NCI-H1092 (cell line): ENCODE data around the gene PPP2R5B.

Experiments used
- DNase-seq: peaks from one replicate; lab custom pipeline; 2025; lab: John Stamatoyannopoulos, UW

Gene PPP2R5B

DNA sequence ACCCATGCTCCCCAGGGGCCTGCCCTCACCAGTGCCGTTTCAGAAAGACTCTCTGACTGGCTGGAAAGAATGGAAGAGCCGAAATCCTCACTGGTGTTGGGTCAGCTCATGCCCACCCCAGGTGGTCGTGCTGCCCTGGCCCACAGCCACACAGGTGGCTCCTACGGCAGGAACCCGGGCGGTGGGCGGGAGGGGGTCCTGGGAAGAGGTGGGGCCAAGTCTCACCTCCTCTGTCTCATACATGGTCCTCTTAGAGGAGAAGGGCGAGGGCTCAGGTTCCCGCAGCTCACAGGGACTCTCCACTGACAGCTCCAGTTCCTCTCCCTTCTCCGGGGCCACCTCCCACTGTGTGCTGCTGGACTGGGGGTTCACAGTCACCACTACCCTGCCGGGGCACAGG is 15.7 kb upstream of the PPP2R5B start:
- no peak for DNase-seq

DNA sequence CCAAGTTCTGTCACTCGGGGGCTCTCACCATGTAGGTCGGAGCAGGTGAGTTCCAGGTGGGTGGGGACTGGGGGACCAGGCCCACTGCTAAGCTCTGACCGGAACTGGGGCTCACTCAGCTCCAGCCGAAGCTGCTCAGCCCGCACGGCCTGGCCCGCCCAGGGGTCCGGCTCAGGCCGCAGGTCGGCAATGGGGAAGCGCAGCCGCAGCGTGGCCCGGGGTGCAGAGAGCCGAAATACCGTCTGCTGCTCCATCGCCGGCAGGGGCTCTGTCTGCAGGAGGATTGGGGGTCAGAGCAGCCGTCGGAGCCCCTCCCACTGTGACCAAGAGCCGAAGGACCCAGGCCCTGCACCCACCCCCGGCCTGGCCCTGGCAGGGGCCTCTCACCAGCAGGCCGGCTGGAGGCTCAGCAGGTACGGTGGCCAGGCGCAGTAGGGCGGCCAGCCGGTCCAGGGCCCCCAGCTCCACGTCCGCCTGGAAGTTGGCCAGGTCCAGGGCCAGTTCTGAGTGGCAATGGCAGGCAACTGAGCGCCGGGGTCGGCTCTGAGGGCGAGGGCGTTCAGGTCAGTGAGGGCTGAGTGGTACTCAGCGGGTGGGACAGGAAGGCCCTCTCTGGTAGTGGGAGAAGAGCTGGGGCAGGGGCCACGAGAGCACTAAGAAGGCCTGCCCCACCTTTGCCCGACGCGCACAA is 14.7 kb upstream of the PPP2R5B start:
- DNase-seq = no peak

DNA sequence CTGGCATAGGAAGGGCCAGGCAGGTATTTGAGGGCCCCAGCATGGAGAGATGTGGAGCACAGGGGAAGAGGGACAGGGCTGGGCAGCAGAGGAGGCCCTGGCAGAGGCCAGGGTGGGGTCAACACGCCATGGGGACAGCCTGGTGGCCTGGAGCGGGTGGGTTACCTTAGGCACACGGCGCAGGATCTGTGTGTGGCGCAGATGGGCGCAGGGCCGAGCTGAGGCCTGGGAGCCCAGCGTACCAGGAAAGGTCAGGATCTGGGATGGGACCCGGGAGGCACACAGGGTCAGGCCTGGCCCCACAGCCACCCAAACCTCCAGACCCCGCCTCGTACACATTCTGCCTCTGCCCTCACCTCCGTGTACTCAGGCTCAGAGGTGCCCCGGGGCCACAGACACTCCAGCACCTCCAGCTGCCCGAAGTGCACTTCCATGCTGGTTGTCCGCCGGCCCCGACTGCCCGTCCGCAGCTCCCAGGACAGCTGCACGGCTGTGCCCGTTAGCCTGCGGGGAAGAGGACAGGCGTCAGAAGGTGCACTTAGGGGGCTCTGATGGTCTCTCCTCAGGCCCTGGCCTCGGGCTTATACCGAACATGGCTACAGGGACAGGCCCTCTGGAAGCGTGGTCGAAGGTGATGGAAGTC is 13.9 kb upstream of the PPP2R5B start:
- no peak for DNase-seq

DNA sequence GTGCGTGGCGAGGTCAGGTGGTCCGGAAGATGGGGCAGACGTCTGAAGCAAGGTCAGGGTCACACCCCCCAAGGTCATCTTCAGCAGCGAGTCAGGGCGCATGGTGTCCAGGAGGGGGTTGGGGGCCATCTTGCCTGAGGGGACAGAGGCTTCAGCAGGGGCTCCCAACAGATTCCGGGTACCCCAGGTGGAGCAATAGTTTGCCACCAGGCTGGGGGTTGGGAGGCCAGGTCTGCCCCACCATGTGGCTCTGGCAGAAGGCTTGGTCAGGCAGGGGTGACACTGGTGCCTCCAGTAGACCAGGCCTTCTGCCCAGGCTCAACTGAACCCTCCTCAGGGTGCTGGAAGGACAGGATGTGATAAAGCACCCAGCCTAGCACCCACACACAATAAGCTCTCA is 13.3 kb upstream of the PPP2R5B start:
- DNase-seq = no peak

DNA sequence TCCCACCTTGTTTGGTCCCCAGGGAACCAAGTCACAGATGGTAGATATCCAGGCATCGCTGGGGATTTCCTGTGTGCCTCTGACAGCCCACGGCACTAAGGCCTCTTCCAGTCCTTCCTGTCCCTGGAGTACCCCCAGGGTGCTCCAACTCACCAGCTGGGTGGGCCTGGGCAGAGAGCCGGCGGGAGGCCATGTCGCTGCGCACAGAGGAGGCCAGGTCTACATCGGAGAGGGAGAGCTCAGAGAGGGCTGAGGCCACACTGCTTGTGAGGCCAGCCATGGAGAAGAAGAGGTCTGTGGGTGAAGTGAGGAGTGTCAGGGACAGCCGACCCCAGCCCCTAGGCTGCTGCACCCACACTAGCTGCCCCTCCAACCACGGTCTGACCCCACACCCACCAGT is 12.8 kb upstream of the PPP2R5B start:
- no peak for DNase-seq

DNA sequence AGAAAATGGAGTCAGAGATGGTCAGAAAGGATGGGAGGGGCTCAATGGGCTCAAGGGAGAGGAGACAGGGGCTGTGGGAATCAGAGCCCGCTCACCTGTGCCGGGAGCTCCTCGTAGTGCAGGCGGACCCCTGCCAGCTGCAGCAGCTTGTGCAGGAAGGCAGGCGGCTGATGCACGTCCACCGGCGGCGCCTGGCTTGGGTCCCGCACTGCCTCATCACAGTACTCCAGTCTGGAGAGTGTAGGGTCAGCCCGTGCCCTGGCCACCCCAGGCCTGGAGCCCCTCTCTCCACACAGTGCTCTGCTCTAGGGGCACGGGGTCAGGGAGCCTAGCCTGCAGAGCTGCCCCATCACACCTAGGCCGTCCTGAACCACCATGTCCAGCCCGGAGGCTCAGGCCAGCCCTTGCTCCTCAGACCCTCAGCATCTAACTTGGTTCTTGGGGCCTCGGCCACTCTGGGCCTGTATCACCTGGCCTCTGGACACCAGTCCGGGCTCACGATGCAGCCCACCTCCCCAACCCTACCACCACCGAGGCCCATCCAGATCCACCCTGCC is 11.2 kb upstream of the PPP2R5B start:
- DNase-seq = no peak

DNA sequence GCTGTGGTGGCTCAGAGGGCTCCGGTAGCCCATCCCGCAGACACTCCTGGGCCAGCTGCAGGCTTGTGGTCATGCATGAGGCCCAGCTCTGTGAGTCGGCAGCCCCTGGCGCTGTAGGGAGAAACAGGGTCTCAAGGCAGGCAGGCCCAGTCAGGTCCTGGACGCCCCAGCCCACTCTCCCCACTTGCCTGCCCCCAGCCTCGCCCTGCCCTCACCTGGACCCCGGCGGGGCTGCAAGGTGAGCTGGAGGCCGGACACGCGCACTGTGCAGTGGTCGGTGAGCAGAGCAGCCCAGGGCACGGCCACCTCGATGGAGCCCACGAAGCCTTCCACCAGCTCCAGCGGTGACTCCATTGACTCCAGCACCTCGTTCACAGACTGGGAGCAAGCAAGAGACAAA is 10.4 kb upstream of the PPP2R5B start:
- no peak for DNase-seq

DNA sequence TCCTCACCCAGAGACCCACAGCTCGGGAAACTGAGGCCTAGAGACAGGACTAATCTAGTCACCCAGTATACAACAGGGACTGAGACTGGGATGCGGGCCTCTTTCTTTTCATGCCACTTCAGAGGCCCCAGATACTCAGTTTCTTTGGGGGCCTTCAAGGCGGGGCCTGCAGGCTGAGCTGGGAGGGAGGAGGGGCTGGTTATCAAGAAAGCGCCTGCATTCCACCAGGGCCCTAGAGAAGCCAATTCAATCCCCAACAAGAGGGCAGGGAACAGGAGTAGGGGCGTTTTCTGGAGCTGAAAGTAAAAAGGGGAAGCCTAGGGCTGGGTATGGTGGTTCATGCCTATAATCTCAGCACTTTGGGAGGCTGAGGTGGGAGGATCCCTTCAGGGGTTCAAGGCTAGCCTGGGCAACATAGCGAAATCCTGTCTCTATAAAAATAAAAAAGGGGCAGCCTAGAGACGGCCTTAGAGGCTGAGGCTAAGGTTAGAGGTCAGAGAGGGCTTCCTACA is 9.1 kb upstream of the PPP2R5B start:
- no peak for DNase-seq

DNA sequence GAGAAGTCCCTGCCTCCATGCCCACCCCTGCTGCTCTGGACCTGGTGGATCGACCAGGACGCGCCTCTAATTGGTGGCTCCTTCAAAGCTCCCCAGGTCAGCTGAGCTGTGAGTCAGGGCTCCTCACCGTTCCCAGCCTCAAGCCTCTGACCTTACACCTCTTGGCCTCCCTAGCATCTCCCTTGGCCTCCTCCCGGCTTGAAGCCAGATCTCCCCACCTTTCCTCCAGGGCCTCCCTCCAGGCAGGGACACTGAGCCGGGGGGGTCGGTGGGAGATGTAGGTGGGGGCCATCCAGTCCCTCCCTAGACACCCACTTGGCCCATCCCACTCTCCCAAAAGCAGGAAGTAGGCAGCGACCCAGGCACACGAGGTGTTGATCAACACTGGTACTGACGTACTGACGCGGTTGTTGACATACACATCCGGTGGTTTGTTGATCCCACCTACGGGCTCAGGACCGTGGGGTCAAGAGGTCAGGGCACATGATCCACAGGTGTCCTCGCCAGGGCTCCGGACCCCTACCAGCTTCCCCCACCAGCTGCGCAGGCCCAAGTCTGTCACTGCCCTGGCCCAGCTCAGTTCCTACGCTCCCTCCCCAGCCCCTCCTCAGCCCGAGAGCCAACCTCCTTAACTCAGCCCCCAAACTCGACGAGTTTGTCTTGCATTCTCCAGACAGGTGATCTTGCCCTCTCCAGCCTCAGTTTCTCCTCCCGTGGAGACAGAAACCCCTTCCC is 8.3 kb upstream of the PPP2R5B start:
- no peak for DNase-seq

DNA sequence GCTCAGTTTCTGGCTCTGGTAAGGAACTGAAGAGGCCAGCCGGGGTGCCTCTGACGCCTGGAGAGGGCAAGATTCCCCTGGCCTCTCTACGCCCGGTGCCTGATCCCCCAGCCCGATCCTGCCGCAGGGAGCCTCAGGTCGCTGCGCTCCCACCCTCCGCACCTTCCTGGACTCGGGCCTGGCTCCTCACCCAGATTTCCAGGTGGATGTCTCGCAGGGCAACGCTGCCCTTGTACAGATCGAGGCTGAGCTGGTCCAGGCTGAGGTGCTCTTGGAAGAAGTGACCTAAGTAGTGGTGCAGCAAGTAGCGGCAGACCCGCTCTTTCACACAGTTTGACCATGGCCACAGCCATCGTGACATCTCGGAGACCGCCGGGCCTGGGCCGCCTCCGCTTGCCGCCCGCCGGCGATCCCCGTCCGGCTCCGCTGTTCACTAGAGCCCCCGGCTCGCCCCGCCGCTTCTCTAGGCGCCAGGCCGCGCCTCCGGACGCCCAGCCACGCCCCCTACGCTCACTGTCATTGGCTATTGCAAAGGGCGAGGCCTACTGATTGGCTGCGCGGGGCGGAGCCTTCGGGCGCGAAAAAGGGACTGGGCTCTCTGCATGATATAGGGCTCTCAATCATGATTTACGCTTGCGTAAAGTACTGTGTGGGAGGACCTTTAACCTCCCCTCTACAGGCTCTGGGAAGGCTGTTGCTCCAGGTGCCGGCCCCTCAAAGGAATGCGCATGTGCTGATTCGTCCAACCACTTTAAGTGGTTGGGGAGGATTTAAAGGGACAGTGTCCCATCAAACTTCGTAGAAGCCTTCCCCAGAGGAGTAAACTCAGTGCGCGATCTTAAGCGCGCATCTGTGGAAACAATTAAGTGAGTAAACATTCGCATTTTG is 7.5 kb upstream of the PPP2R5B start, which contains the start of gene ATG2A:
ATG2A (minus strand) TSS at position 435 of the 888 bp plus-strand sequence; CDS start at position 361, 74 bp downstream.
- peak; percentile 100 for DNase-seq

DNA sequence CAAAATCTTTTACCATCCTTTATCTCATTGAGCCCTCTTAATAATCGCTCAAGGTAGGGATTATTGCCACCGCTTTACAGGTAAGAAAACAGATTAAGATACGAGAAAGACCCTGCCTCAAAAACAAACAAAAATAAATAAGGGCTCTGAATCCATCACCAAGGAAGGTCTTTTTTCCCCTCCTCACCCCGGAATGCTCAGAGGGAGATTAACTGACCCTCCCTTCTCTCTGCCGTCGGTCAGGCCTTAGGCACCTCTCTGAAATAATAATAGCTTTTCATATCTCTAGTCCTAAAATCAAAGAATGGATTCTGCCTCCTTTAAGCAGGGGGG is 6.9 kb upstream of the PPP2R5B start:
- no peak for DNase-seq

DNA sequence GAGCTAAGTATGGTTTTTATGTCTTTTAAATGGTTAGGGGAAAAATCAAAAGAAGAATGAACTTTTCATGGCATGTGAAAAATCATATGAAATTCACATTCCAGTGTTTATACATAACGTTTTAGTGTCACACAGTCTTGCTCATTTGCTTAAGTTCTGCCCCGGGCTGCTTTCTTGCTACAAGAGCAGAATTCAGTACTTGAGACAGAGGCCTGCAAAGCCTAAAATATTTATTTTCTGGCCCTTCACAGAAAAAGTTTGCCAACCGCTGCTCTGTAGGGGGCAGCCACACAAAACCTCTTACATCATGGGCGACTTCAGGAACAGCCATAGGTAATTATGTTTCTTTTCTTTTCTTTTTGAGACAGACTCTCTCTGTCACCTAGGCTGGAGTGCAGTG is 6.5 kb upstream of the PPP2R5B start:
- no peak for DNase-seq

DNA sequence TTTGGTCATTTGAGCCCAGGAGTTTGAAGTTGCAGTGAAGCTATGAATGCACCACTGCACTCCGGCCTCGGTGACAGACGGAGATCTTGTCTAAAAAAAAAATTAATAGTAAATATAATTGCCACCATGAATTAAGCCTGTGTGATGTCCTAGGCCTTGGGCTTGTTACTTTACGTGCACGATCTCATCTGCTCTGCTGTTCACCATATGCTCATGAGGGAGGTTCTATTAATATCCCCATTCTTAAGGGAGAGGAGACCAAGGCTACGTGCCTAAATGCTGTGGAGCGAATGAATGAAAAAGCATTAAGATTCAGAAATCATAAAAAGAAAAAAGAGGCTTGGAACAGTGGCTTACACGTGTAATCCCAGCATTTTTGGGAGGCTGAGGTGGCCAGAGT is 4.9 kb upstream of the PPP2R5B start:
- DNase-seq = no peak

DNA sequence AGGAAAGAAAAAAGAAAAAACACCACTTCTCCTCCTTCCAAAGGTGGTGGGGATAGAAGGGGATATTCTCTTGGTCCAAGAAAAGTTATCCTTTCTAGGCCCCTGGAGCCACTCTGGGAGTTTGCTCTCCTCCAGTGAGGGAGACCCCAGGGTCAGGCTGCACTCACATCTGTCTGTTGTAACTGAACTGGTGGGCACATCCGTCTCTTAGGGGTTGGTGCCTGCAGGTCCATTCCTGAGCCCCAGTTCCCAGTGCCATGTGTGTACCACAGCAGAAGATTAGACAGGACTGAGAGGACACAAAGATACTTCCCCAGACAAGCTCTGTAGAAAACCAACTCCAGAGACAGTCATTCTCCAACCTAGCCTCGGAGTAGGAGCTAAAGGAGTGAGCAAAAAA is 4.4 kb upstream of the PPP2R5B start:
- no peak for DNase-seq

DNA sequence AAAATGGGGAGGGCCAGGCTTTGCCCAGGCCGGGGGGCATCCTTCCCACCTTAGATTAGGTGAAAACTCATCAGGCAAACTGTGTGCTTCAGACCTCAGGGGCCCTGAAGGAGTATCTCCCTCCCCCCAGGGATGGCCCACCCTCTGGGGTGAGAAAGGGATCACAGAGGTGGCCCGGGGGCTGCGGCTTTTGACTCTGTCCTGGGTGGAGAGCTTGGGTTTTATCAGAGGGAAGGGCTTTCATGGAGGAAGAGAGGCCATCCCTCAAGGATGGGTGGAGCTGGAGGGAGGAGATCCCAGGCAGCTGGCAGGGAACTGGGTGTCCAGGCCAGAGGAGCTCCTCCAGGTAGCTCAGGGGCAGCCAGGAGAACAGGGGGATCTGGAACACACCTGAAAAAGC is 3.1 kb upstream of the PPP2R5B start:
- no peak for DNase-seq

DNA sequence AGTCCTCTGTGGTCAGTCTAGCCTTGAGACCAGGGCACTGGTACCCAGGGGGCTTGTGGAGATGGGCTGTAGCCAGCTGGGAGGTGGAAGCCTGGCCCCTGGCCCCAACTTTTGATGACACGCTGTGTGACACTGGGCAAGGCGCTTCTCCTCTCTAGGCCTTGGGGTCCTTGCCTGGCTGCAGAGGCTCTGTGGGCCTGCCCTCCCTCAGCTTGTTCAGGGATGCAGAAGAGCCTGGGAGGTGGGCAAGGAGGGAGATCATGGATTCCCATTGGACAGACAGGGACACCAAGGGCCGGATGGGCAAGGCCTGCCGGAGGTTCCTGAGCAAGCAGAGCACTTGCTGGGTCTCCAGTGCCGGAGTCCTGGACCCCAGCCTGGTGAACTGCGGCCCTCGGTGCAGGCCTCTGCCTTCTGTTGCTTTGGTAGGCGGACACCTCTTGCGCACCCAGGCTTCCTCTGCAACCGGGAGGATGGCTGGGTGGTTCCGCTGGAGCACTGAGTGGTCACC is 1.3 kb upstream of the PPP2R5B start:
- DNase-seq = no peak

DNA sequence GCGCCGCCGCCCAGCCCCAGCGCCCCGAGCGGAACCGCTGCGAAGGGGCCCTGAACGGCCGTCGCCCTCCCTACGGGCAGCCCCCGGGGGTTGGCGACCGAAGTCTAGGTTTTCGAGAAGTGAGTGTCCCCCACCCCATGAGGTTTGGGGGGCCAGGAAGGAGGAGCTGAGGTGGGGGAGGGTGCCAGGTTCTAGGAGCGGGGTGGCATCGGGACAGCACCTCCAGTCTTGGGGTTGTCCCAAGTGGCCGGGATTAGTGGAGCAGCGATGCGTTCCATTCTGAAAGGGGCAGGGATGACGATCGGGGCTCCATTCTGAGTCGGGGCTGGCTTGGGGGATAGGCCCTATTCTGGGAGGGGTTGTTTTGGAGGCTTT is 408 bp downstream of the PPP2R5B start:
- no peak for DNase-seq

DNA sequence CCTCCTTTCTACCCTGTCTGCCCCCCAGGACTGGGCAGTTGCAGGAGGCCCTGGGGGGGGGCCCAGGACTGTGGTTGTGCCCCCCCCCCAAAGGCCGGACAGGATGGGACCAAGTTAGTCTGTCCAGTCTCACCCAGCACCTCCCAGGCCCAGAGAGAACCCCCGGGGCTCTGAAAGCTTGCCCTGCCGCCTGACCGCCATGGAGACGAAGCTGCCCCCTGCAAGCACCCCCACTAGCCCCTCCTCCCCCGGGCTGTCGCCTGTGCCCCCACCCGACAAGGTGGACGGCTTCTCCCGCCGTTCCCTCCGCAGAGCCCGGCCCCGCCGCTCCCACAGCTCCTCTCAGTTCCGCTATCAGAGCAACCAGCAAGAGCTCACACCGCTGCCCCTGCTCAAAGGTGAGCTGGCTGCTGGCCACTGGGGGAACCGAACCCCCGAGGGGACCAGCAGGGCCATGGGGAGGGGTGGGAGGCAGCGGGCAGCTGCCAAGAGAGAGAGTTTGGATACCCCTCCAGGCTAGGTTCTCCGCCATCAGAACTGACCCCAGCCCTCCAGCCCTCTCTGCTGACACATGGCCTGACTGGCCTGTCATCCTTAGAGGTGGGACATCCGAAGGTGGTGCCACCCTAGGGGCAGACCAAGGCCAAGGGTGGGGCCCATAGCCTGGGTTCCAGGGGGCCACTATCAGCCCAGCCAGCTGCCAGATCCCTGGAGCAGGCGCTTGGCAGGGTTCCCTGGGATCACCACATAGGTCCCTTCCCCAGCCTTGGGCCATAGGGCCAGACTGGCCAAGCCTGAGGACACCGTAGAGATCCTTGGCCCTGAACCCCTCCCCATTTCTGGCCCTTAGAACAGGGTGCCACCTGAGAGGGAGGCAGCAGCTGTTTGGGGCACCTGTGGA is 1.3 kb downstream of the PPP2R5B start:
- DNase-seq = no peak

DNA sequence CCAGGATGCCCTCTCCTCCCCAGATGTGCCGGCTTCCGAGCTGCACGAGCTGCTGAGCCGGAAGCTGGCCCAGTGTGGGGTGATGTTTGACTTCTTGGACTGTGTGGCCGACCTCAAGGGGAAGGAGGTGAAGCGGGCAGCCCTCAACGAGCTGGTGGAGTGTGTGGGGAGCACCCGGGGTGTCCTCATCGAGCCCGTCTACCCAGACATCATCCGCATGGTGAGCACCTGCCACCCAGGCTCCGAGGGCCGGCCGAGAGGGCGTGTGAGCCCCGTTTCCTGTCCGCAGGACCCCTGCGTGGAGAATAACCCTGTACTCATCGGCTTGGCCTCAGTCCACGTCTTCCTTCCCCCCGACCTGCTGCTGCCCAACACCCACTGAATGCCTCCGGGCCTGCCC is 2.2 kb downstream of the PPP2R5B start:
- DNase-seq = no peak

DNA sequence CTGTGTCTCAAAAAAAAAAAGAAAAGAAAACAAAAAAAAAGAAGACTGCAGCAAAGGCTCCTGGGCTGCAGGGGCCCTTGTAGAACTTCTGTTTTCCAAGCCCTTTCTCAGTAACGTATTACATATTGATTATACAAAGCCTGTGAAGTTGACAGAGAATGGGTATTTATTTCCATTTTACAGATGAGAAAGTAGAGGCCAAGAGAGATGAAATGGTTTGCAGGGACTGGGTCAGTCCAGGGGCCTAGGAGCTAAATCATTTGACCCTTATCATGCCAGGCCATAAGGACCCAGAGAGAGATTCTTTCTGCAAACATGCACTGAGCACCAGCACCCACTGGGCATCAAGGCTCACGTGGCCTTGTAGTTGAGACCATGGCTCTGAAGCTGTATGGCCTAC is 4.5 kb downstream of the PPP2R5B start:
- DNase-seq = no peak

DNA sequence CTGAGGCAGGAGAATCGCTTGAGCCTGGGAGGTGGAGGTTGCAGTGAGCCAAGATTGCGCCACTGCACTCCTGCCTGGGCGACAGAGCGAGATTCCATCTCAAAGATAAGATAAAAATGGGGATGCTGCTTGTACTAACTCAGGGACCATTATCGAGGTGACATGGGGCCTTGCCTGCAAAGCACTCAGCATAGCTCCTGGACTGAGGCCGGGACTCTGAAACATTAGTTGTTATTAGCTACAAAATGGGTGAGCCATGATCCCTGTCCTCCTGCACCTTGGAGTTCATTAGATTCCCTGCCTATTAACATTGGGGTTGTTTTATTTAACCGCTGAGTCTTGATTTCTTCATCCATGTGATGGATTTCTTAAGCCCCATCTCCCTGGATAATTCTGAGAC is 5.1 kb downstream of the PPP2R5B start:
- DNase-seq = no peak
